NCI-H1092 treated with DMSO at 0.1 percent for 48 hours (cell line): Measurements from ENCODE around the gene XRCC4.
"Not testable (repeated sequence)": the region's sequence is repeated elsewhere in the genome, so short reads cannot be mapped to it uniquely, and the experiment has no call there.

Experiments used
- DNase-seq: peaks from one replicate; lab custom pipeline; 2025; lab: John Stamatoyannopoulos, UW

XRCC4 gene

GRCh38 chr5:83179966-83180365, 102.6 kb downstream of the XRCC4 start:
- no peak for DNase-seq

- DNase-seq = no peak
Measured at GRCh38 chr5:83184534-83184933, 107.2 kb downstream of the XRCC4 start.

- no peak for DNase-seq
Measured at GRCh38 chr5:83192947-83193346, 115.6 kb downstream of the XRCC4 start.

GRCh38 chr5:83197326-83197967, 120.1 kb downstream of the XRCC4 start:
- DNase-seq = peak; percentile 76

GRCh38 chr5:83199126-83199525, 121.8 kb downstream of the XRCC4 start:
- no peak for DNase-seq

- no peak for DNase-seq
Measured at GRCh38 chr5:83204651-83205050, 127.3 kb downstream of the XRCC4 start.

- no peak for DNase-seq
Measured at GRCh38 chr5:83209963-83210362, 132.6 kb downstream of the XRCC4 start.

GRCh38 chr5:83219077-83219476, 141.7 kb downstream of the XRCC4 start:
- DNase-seq = no peak

- no peak for DNase-seq
Measured at GRCh38 chr5:83219495-83219894, 142.1 kb downstream of the XRCC4 start.

- DNase-seq = no peak
Measured at GRCh38 chr5:83220331-83220730, 143.0 kb downstream of the XRCC4 start.

- DNase-seq = no peak
Measured at GRCh38 chr5:83222906-83223305, 145.6 kb downstream of the XRCC4 start.

GRCh38 chr5:83227611-83228010, 150.3 kb downstream of the XRCC4 start:
- DNase-seq = no peak

GRCh38 chr5:83230511-83230910, 153.2 kb downstream of the XRCC4 start:
- DNase-seq = no peak

GRCh38 chr5:83244516-83244915, 167.2 kb downstream of the XRCC4 start:
- no peak for DNase-seq

GRCh38 chr5:83245037-83245436, 167.7 kb downstream of the XRCC4 start:
- no peak for DNase-seq

- DNase-seq = no peak
Measured at GRCh38 chr5:83246071-83246470, 168.7 kb downstream of the XRCC4 start.

- DNase-seq = no peak
Measured at GRCh38 chr5:83249156-83249555, 171.8 kb downstream of the XRCC4 start.

GRCh38 chr5:83251849-83252248, 174.5 kb downstream of the XRCC4 start:
- no peak for DNase-seq

GRCh38 chr5:83253720-83254119, 176.4 kb downstream of the XRCC4 start:
- no peak for DNase-seq

GRCh38 chr5:83255268-83255667, 177.9 kb downstream of the XRCC4 start:
- no peak for DNase-seq

- no peak for DNase-seq
Measured at GRCh38 chr5:83256091-83256780, 178.9 kb downstream of the XRCC4 start.

GRCh38 chr5:83257684-83258083, 180.3 kb downstream of the XRCC4 start:
- not testable (repeated sequence) for DNase-seq

GRCh38 chr5:83265318-83265717, 188.0 kb downstream of the XRCC4 start:
- peak; percentile 66 for DNase-seq

GRCh38 chr5:83270311-83270710, 193.0 kb downstream of the XRCC4 start:
- no peak for DNase-seq
